Cardiac atrium fibroblast (primary cell): ENCODE measurements around the gene GOLT1A. TPM values are rescaled to one million over a fixed set of nuclear protein-coding genes. Genes with fewer than 3 reads are reported as not detected.

Experiments
- total RNA-seq: library from RNA; depleted of rRNA; stranded (reverse); fragments of >200 nt; gene quantifications from 2 replicates; pipeline ENCODE4 v1.2.3, GENCODE V29; 2015

The GOLT1A gene, protein sequence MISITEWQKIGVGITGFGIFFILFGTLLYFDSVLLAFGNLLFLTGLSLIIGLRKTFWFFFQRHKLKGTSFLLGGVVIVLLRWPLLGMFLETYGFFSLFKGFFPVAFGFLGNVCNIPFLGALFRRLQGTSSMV
- not detected in 2 replicates for total RNA-seq

DNA sequence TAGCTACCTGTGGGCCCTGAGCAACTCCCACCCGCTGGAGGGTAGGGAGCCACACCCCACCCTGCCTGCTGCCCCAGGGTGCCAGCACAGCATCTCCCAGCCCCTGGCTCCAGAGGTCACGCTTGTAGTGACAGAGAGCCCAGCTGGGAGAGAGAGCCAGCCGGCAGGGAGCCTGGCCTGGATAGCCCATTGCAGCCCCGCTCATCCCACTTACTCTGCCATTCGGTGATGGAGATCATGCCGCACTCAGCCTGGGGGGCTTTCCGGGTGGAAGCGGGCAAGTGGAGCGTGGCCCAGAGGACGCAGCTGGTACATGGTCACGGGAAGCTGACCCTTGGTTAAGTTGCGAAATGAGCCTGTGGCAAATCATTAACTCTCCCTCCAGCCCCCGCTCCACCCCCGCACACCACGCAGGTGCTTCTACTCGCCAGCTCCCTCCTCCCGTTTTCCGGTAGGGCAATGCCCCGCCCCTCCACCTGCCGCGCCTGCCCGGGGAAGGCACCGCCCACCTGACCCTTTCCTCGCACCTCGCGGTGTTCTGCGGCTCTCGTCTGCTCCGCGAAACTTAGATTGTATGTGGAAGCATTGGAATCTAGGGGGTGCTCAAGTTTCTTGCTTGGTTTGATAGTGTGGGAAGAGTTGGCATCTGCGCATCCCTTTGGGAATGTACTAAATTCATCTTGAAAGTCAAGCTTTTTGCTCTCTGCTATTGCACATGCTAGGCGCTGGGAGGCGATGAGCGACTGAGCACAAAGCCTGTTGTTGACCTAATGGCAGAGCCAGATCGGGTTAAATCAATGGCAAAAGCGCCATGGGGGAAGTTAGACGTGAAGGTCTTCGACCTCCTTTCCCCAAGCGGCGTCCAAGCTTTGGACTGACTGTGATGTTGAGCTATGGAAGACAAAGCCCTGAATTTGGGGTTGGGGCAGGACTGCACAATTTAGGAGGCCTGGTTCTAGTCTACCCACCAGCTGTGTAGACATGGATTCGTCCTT is at the start of gene GOLT1A:
TSS of gene GOLT1A (minus strand) at position 321 of the 995 bp plus-strand sequence. CDS start at position 239, 82 bp downstream.

GRCh38 chr1:204196068-204196795 is 17.6 kb downstream of the GOLT1A start, which contains the start of gene KISS1:
Gene KISS1, minus strand, starts transcription at chr1:204196491. Its CDS starts 3,615 bp downstream, at chr1:204192876.

DNA sequence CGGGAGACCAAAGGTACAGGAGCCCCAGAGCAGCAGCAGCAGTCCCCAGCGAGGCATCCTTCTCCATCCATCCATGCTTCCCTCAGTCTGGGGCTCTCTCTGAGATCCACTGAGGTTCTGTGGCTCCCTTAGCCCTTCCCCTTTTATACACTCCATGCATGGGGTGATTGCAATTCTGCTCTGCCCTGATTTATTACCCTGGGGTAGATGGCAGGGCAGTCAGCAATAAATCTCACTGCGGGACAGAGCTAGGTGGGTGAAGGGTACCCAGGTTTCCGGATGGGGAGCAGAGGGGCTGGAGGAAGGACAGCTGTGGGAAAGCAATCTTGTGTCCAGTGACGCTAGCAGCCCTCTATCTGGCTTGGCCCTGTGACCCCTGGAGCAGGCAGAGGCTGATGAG is 47.6 kb downstream of the GOLT1A start, which contains the start of gene REN:
TSS of gene REN (minus strand) at position 119 of the 400 bp plus-strand sequence. CDS start at position 75, 44 bp downstream.

DNA sequence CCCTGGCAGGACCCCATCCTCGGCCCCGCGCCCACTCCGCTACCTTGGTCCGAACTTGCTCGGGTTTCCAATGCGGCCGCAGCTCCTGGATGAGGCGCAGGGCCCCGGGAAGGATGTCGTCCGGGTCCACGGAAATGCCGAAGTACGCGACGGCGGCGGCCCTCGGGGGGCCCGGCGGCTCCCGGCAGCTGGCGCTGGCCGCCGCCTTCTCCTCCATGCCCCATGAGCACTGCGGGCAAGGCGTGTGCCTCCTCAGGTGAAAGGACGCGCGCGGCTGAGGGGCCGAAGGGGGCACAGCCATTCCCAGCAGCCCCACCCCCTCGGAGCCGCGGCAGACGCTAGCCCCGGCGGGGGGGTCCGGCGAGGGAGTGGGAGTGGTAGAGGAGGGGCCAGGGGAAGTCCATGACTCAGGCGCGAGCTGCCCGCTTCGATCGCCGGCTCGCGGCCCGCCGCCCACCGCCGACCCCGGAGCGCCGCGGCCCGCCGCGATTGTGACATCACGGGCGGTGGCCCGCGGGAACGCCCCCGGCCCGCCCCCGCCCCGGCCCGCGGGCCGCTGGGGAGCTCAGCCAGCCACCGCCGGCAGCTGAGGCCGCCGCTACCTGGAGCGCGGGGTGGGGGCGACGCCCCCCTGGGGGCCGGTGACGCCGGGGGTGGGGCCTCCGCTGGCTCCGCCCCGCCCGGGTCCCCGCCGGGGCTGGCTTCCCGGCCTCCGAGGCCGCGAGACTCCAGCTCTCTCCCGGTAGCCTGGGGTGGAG is 62.1 kb downstream of the GOLT1A start, which contains the start of gene ETNK2:
TSS of gene ETNK2 (minus strand) at position 493 of the 758 bp plus-strand sequence. CDS start at position 301, 192 bp downstream.

Other genes with a start within 250 kb of the GOLT1A start
- 6.0 and 10.8 TPM in 2 replicates for gene SOX13, start 140.9 kb downstream of the GOLT1A start, total RNA-seq
- gene ETNK2, start 61.9 kb downstream of the GOLT1A start, total RNA-seq = 4.7 and 6.7 TPM in 2 replicates
- not detected in 2 replicates for gene REN, start 47.7 kb downstream of the GOLT1A start, total RNA-seq
- not detected in 2 replicates for gene KISS1, start 17.5 kb downstream of the GOLT1A start, total RNA-seq
- 3.7 and 37.0 TPM in 2 replicates for gene PLEKHA6, start 145.9 kb upstream of the GOLT1A start, total RNA-seq
- 28.7 and 31.4 TPM in 2 replicates for gene PPP1R15B, start 197.8 kb upstream of the GOLT1A start, total RNA-seq